ENCODE measurements around the gene DHRS7B. TPM values are rescaled to one million over a fixed set of nuclear protein-coding genes. Genes with fewer than 3 reads are reported as not detected.

The DHRS7B gene
- total RNA-seq: 13.1 and 41.7 TPM in 2 replicates

GRCh38 chr17:21126645-21127508 lies at the start of gene DHRS7B:
DHRS7B (plus strand) TSS chr17:21126964; CDS start chr17:21126972, 8 bp downstream.

GRCh38 chr17:21214015-21214776 lies 87.4 kb downstream of the DHRS7B start, which contains the start of gene TMEM11:
TMEM11 (minus strand) TSS chr17:21214161; CDS start chr17:21214152, 9 bp downstream.

Other genes starting within 250 kb of the DHRS7B start
- 128 and 150 TPM in 2 replicates for gene USP22, start 84.0 kb upstream of the DHRS7B start, total RNA-seq
- 25.6 and 31.7 TPM in 2 replicates for gene TMEM11, start 87.2 kb downstream of the DHRS7B start, total RNA-seq
- gene NATD1, start 126.4 kb downstream of the DHRS7B start, total RNA-seq: 10.6 and 19.3 TPM in 2 replicates
- 11.3 and 12.4 TPM in 2 replicates for gene MAP2K3, start 157.7 kb downstream of the DHRS7B start, total RNA-seq
- gene KCNJ12, start 249.4 kb downstream of the DHRS7B start, total RNA-seq: 1.5 and 5.1 TPM in 2 replicates